Adrenal gland (tissue), 5 donors: Measurements from ENCODE around the gene RASGEF1C.

Experiments
- CTCF ChIP-seq, 6 experiments: fragments of 450-650 bp in 4 of 6; fragments of 200-600 bp in 2 of 6; sonication (generic) in 1 of 6; IDR thresholded peaks; 1 replicate in 5 of 6; 2 replicates in 1 of 6; pipeline versions ENCODE4 v1.5.1 to v1.8.0; 2016 to 2021; ENCODE audit warnings: antibody characterized with exemption in 6 of 6, mild to moderate bottlenecking in 2 of 6, moderate library complexity in 1 of 6
- POLR2A ChIP-seq, 2 donors: fragments of 450-650 bp; IDR thresholded peaks; one replicate each; pipeline ENCODE4 v1.6.1; 2017; ENCODE audit warnings: antibody characterized with exemption in 2 of 2, mild to moderate bottlenecking in 2 of 2, moderate library complexity in 1 of 2
- donor health status: DM: no; HTN: no; CAD: no.

GRCh38 chr5:180179442-180180420 lies 29.3 kb downstream of the RASGEF1C start:
- TF ChIP-seq CTCF (IDR thresholded peaks at IDR 0.05), result no peak
- no peak for TF ChIP-seq POLR2A (IDR thresholded peaks at IDR 0.05)
